Islet of Langerhans (tissue), 1 donor: ENCODE data around the gene COQ10A.
"Not testable (repeated sequence)": the region's sequence is repeated elsewhere in the genome, so short reads cannot be mapped to it uniquely, and the experiment has no call there.

Experiments used
- FAIRE-seq: peaks from one replicate; lab custom pipeline; 2011; peaks lifted over from hg19 to GRCh38; lab: Jason Lieb, UNC

Gene COQ10A

DNA sequence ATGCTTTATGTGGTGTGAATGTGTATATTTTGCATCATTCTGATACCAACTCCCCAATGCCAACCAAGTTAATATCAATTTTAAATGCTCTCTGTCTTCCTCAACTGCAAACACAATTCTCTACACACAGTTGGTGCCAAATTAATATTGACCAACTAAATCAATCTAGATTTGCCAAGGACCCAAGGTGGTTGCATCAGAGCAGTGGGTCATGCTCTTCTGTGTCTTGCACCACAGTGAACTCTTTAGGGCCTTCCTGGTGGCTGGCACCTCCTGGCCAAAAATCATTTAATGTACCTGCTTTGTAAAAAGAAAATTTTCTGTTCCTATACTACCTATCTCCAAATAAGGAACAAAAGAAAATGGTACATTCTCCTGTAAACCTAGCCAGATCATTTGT lies 14.1 kb downstream of the COQ10A start:
- no peak for FAIRE-seq

GRCh38 chr12:56282030-56282429 lies 15.3 kb downstream of the COQ10A start:
- no peak for FAIRE-seq

GRCh38 chr12:56282579-56282978 lies 15.8 kb downstream of the COQ10A start:
- no peak for FAIRE-seq

DNA sequence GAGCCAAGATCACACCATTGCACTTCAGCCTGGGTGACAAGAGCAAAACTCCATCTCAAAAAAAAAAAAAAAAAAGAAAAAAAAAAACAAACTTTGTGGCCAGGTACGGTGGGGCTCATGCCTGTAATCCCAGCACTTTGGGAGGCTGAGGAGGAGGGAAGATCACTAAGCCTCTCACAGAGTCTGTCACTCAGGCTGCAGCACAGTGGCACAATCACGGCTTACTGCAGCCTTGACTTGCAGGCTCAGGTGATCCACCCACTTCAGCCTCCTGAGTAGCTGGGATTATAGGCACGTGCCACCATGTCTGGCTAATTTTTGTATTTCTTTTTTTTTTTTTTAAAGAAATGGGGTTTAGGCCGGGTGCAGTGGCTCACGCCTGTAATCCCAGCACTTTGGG lies 17.5 kb downstream of the COQ10A start:
- FAIRE-seq, result not testable (repeated sequence)

DNA sequence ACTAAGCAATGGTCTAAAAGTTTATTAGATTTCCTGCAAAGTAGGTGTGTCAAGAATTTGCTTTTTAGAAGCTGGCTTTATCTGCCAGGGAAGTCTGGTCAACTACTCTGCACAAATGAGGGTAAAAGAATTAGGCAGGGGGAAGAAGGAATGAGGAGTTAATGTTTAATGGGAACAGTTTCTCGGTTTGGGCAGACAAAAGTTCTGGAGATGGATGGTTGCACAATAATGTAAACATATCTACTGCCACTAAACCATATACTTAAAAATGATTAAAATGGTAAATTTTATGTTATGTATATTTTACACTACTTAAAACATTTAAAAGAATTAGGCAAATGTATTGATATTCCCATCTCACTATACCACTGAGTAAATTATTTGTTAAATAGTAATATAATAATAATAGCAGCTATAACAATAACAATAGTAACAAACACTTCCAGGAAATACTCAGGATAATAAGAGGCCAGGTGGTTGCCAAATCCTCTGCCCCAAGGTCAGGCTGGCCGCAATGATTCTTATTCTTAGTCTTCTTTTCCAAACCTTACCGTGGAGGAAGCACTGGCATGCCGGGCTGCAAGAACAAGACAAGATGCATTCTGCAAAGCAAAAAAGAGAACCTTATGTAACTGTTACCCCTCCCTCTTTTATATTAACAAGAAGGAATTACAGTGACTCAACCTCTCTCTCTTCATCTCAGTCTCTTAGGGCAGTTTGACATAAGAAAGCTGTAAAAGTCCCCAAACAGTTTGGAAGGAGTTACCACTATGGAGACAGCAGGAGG lies 19.5 kb downstream of the COQ10A start:
- FAIRE-seq, result no peak

GRCh38 chr12:56288705-56289387 lies 22.1 kb downstream of the COQ10A start:
- FAIRE-seq, result no peak

DNA sequence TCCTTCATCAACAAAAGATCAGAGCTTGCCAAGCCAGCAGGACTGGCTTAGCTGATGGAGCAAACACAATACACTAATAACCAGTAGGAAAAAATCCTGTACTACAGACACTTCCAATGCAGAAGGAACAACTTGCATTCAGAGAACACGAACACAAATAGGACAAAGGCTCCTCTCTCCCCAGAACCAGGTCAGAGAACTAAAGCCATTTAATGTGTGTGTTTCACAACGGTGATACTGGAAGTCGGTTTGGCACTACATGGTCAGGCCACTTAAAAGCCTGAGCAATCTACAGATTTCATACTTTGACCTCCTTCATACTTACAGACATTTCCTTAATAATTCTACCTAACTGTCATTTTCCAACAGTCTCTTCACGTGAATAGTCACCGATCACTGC lies 27.1 kb downstream of the COQ10A start:
- no peak for FAIRE-seq

DNA sequence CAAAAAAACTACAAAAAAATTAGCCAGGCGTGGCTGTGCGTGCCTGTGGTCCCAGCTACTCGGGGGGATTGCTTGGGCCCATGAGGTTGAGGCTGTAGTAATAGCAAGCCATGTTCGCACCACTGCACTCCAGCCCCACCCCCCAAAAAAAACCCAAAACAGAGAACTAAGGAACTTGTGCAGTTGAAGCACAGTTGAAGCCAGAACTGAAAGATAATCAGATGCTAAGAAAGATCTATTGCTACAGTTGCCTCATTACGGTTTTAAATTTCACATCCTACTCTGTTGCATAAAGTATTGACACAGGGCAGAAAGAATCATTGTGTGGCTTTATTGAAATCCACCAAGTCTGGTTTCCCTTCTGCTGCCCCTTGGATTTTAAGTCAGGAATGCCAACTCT lies 29.6 kb downstream of the COQ10A start:
- FAIRE-seq, result no peak

GRCh38 chr12:56297400-56297799 lies 30.7 kb downstream of the COQ10A start:
- FAIRE-seq, result no peak

DNA sequence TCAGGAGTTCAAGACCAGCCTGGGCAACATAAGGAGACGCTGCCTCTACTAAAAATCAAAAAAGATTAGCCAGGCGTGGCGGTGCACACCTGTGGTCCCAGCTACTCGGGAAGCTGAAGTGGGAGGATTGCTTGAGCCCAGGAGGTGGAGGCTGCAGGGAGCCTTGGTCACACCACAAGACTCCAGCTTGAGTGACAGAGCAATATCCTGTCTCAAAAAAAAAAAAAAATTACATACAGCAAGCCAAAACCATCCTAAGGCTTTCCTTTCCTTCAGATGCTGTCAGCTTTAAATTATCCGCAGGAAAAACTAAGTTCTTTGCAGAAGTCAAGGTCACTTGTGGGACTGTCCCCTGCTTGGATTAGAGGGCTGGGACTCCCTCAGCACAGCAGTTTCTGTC lies 32.1 kb downstream of the COQ10A start:
- no peak for FAIRE-seq

DNA sequence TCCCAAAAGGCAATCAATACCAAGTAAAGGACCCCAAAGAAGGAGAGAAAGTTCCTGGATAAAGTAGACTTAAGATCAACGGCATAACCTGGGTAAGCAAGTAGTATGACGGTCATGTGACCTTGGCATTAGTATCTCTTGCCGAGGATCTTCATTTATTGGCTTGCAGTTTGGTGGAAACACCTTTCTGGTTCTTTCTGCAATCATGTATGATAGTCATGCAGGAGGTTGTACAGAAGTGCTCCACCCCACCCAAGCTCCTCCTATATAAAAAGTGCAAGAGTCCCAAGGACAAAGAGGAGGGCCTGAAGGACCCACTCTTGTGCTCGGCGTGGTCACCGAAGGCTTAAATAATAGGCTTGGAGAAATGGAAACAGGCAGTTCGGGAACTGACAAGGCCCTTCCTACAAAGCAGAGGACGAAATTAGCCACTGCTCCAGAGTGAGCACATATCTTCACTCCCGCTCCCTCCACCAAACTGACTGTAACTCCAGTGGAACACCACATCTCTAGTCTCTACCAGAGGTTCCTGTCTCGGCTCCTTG lies 32.6 kb downstream of the COQ10A start:
- FAIRE-seq, result no peak

- no peak for FAIRE-seq
Observed at GRCh38 chr12:56299853-56300643, 33.3 kb downstream of the COQ10A start, which contains the start of gene CS. Gene CS (minus strand): TSS chr12:56300330. CDS start chr12:56300201, 129 bp downstream.

- no peak for FAIRE-seq
Observed at GRCh38 chr12:56300644-56301464, 34.1 kb downstream of the COQ10A start.

DNA sequence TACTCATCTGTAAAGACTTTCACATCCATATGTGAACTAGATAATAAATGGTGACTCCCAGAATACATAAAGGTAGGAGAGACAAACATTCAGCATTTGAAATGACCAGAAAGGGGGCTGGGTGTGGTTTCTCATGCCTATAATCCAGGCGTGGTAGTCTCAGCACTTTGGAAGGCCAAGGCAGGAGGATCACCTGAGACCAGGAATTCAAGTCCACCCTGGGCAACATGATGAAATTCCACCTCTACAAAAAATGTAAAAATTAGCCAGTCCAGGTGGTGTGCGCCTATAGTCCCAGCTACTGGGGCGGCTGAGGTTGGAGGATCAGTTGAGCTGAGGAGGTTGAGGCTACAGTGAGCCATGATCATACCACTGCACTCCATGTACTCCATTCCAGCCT lies 37.5 kb downstream of the COQ10A start:
- no peak for FAIRE-seq

DNA sequence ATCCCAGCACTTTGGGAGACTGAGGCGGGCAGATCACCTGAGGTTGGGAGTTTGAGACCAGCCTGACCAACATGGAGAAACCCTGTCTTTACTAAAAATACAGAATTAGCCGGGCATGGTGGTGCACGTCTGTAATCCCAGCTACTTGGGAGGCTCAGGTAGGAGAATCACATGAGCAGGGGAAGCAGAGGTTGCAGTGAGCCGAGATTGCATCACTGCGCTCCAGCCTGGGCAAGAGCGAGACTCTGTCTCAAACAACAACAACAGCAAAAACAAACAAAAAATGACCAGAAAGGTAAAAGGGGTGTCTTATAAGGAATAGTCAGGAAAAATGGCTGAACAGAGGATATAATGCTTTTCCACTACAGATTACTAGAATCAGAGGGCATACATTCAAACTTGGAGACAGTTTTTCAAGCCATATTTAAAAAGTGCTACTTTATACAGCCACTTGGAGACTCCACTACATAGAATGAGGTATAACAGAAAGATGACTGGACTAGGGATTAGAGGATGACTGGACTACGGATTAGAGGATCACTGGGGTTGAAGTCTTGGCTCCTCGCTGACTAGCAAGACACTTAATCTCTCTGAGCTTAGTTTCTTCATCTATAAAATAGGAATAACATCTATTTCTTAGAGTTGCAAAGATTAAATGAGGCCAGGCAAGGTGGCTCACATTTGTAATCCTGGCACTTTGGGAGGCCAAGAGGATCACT lies 38.3 kb downstream of the COQ10A start:
- no peak for FAIRE-seq

GRCh38 chr12:56307221-56307965 lies 40.7 kb downstream of the COQ10A start:
- no peak for FAIRE-seq

GRCh38 chr12:56308714-56309113 lies 42.0 kb downstream of the COQ10A start:
- FAIRE-seq, result no peak

- no peak for FAIRE-seq
Observed at GRCh38 chr12:56311003-56311402, 44.3 kb downstream of the COQ10A start.

GRCh38 chr12:56315249-56315621 lies 48.5 kb downstream of the COQ10A start:
- FAIRE-seq, result no peak
